Glomerular visceral epithelial cell (primary cell): ENCODE measurements around the gene LOXL4.

ENCODE experiments used
- DNase-seq: peaks from one replicate; pipeline ENCODE4 v3.0.0-alpha.2; 2016; ENCODE audit errors: extremely low spot score

LOXL4 gene

GRCh38 chr10:98267894-98268693 is at the start of gene LOXL4:
Gene LOXL4, minus strand, starts transcription at chr10:98268194. Its CDS starts 5,175 bp downstream, at chr10:98263019.
- peak; percentile 40 for DNase-seq

GRCh38 chr10:98316661-98317060 is 48.7 kb upstream of the LOXL4 start:
- DNase-seq = peak; percentile 22

- DNase-seq = no peak
Observed at GRCh38 chr10:98316170-98316569, 48.2 kb upstream of the LOXL4 start.

- no peak for DNase-seq
Observed at GRCh38 chr10:98314532-98315284, 46.7 kb upstream of the LOXL4 start.

GRCh38 chr10:98313598-98313997 is 45.6 kb upstream of the LOXL4 start:
- no peak for DNase-seq

- no peak for DNase-seq
Observed at GRCh38 chr10:98312822-98313221, 44.8 kb upstream of the LOXL4 start.

- DNase-seq = no peak
Observed at GRCh38 chr10:98312349-98312748, 44.4 kb upstream of the LOXL4 start.

- no peak for DNase-seq
Observed at GRCh38 chr10:98310701-98311100, 42.7 kb upstream of the LOXL4 start.

- DNase-seq = peak; percentile 79
Observed at GRCh38 chr10:98309366-98310355, 41.7 kb upstream of the LOXL4 start.

GRCh38 chr10:98308669-98309365 is 40.8 kb upstream of the LOXL4 start:
- no peak for DNase-seq

- peak; percentile 66 for DNase-seq
Observed at GRCh38 chr10:98307916-98308541, 40.0 kb upstream of the LOXL4 start.

- DNase-seq = no peak
Observed at GRCh38 chr10:98306501-98306900, 38.5 kb upstream of the LOXL4 start.

- DNase-seq = no peak
Observed at GRCh38 chr10:98303569-98303968, 35.6 kb upstream of the LOXL4 start.

GRCh38 chr10:98302741-98303365 is 34.9 kb upstream of the LOXL4 start:
- no peak for DNase-seq

GRCh38 chr10:98301664-98302319 is 33.8 kb upstream of the LOXL4 start:
- no peak for DNase-seq

- no peak for DNase-seq
Observed at GRCh38 chr10:98300526-98301229, 32.7 kb upstream of the LOXL4 start.

- no peak for DNase-seq
Observed at GRCh38 chr10:98299341-98299740, 31.3 kb upstream of the LOXL4 start.

GRCh38 chr10:98296524-98296923 is 28.5 kb upstream of the LOXL4 start:
- no peak for DNase-seq

- peak; percentile 22 for DNase-seq
Observed at GRCh38 chr10:98295907-98296306, 27.9 kb upstream of the LOXL4 start.
